ELR (cell line): ENCODE data around the gene C10orf90.

Experiments used
- DNase-seq: peaks from one replicate; pipeline ENCODE4 v3.0.0-alpha.2; 2015; ENCODE audit warnings: low read depth

C10orf90 gene

DNA sequence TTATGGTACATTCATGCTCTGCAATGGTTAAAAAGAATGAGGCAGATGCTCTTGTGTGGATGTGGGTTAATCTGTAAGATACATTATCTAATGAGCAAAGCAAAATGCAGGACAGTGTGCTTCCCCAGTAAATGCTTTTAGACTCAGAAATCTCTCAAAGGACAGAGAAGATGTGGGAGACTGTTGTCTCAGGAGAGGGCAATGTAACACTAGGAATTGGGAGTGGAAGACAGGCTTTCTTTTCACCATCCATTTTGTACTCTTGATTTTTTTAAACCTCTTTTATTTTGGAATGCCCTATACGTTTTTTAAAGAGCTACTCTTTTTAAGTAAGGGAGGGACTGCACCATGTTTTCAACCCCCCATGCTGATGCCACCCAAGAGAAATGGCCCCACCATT, 204.7 kb downstream of the C10orf90 start:
- no peak for DNase-seq

DNA sequence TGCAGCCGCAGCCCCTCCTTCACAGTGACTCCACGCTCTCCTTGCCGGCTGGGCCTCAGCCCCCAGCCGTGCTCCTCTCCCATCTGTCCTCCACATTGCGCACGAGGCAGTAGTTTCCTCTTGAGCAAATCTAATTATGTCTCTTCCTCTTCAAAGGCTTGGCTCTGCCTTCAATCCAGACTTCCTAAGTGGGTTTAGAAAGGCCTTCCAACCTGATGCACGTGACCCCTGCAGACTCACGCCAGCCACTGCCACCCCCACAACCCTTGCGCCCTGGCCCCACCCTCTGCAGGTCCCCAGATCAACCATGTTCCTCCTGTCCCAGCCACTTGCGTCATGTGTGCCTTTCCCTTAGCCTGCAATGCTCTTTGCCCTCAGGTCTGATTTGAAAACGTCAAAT, 207.2 kb downstream of the C10orf90 start:
- DNase-seq: no peak

DNA sequence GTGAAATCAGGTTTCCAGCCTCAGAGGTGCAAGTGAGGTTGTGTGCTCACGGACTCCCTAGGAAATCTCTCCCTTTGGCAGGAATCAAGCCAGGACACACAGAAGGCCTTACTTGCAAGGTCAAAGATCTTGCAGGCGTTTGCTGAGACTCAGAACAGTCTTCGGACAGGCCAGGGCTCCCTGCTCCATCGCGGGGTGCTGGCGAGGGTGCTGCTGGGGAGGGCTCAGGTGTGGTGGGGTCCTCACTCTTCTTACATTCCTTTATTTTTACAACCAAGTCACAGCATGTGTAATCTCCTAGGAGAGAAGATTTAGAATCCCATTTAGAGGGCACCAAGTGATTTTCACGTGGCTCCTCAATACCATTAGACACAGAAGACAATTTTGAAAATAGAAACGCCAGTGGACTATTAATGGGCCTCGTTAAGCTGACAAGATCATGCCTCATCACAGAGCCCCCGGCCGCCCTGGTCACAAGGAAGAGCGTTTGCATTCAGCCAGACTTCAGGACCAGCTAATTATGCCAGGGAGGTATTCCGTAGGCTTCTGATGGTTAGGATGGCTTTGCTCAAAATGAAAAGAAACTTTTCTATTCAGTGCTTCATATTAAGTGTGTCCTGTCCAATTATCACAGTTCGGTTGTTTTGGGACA, 209.1 kb downstream of the C10orf90 start:
- no peak for DNase-seq

DNA sequence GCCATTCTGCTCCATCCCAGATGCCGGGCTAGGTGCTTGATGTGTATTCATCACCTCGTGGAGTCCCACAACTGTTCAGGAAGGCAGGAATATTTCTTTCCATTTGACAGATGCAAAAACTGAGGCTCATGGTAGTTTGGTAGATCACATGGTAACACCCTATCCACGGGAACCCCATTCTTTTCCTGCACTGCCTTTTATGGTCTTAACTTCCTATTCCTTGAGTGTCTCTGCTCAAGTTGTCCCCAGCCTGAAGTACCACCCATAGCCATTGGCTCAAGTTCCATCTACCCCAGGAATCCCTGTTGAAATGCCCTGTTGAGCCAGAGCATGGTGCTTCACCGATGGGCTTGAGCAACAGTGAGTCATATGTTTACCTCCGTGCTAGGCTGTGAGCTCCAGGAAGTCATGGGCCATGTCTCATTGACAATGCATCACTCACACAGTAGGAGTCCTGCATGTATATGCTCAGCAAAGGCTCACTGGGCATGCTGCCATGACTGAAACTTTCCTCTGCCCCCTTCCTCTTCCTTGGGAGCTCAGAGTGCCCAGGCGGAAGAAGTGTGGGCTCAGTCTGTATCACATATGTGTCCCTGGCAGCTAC, 210.5 kb downstream of the C10orf90 start:
- peak; percentile 96 for DNase-seq

DNA sequence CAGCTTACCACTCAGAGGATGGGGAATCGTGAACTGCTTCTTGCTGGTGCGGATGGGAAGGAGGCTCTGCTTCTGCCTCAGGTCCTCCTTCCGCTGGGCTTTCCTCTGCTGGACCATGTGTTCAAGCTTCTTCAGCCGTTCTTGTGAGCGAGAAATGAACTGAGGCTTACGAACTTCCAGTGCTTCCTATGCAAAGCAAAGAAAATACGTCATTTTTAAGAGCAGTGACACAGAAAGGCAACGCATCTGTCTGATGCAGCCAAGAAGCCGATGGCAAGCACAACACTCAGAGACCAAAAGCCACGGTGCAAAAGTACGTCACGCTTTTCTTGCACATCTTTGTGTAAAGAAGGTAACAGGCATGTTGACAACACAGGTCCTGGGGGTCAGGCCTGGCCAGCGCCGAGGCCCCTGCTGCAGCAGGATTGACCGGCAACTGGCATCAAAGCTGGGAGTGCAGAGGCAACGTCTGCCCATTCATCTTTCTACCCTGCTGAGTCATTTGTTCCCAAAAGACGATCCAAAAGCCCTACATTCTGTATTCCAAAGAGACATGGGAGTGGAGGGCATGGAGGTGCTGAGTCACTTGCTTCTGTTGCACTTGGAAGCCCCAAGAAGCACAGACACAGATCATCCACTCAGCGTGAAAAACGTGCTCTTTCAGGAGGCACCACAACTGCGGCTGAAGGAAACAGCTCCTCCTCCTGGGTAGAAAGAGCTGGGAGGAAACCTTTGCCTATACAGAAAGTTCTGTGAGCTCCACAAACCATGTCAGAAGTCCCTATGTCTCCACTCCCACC, 211.3 kb downstream of the C10orf90 start:
- peak; percentile 42 for DNase-seq

DNA sequence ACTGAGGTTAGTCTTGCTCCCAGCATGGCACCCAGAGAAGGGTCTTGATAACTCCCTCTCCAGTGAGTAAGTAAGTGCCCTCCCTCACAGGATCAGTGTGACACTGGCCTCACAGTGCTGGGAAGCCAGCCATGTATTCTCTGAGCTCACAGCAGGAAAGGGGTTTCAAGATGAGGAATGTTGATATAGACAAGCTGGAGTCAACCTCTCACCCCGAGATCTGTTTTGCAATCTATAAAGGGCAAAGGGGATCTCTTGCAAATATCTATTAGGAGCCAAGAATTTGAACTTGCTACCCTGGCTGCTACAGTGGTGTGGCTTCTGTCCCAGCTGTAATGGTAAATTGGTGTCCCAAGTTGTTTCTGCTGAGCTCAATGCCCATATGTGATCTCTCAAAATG, 212.0 kb downstream of the C10orf90 start:
- peak; percentile 45 for DNase-seq

DNA sequence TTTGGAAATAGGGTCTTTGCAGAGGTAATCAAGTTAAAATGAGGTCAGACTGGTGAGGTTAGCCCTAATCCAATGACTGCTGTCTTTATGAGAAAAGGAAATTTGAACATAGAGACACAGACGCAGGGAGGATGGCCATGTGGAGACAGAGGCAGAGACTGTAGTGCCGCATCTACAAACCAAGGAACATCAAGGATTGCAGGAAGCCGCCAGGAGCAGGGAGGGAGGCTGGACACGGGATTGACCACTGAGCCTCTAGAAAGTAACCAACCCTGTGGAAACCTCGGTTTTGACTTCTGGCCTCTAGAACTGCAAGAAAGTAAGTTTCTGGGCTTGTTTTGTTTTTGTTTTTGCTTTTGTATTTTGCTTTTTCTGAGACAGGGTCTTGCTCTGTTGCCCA, 213.9 kb downstream of the C10orf90 start:
- DNase-seq: no peak

DNA sequence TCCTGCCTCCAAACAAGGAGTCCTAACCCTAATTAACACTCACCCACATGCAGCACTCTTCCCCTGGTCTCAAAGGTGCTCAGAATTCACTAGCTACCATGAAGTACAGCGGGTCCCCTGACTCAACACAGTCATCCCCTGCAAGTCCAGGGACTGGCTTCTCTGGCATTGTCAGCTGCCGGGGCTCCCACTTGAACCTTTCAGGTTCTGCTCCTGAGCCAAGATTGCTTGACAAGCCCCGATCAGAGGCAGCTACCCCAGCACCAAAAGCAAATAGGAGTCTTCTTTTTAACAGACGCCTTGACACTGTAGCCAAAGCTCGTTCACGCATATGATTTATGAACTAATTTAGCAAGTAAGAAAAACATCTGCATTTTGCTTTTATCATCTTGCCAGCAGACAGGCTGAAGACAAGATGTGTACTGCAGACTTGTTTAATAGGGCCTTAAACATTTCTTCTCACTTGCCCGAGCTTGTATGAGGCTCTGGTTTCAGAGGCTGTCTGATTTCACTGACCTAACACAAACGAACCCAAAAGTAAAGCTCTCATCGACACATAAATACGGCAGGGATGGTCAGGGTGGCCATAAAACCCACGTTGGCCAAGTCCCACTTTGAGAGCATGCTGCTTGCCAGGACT, 214.6 kb downstream of the C10orf90 start:
- no peak for DNase-seq

DNA sequence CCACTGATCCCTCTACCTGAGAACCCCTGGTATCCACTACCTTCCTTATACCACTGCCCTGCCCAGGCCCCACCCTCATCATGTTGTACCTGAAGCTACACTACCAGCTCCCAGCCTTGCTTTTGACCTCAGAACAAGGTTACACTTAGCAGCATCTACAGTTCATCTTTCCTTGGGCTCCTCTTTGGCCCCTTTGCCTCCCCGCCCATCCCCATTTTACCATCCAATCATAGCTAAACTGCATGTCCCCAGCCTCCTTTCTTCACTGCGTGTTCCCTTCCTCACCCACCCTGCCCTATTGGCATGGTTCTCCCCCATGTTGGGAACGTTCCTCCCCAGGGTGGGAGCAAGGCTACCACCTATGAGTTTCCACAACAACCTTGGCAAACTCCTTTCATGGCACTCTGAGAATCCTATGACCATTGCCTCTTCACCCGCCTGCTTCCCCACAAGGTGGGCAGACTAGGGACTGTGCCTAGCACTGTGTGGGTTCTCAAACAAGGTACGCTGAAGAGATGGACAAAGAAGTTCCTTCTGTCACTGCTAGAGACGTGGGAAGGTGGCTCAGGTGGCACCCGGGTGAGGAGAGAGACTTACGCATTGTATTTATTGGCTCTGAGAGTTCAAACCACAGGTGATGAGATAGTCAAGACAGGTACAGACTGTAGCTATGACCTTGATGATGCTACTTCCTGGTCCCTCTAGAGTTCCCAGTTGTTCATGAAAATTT, 215.3 kb downstream of the C10orf90 start:
- no peak for DNase-seq

DNA sequence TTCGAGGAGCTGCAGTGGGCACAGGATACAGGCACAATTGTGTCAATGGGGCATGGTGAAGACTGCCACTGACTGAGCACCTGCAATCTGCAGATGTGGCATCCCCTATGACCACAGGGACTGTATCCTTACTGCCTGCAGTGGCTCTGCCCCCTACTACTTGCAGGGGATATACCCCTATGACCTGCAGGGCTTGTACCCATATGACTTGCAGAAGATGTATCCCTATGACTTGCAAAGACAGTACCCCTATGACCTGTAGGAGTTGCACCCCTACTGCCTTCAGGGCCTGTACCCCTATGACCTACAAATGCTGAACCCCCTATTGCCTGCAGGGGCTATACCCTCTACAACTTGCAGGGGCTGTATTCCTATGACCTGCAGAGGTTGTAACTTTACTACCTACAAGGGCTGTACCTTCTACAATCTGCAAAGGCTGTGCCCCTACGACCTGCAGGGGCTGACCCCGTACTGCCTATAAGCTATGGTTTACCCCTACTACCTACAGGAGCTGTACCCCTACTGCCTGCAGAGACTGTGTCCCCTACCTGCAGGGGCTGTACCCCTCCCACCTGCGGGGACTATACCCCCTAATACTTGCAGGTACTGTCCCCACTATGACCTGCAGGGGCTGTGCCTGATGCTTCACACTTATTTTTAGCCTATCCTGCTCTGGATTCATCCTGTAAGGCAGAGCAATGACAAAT, 216.3 kb downstream of the C10orf90 start:
- no peak for DNase-seq

DNA sequence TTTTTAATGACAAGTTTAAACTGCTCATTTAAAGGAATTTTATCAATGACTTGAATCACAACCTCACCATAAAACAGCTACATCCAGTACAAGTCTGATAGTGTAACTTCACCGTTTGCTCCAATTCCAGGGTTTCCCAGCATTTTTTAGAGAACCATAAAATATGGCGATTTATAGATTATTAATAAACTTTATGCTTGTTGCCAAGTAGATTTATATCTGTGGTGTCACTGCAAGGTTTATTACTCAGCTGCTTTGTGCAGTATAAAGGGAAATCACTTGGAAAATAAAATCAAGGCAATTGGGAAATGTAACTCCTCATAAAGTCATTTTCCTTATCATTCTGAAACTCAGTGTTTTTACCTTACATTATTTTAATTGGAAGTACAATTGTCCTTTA, 218.2 kb downstream of the C10orf90 start:
- DNase-seq: no peak

DNA sequence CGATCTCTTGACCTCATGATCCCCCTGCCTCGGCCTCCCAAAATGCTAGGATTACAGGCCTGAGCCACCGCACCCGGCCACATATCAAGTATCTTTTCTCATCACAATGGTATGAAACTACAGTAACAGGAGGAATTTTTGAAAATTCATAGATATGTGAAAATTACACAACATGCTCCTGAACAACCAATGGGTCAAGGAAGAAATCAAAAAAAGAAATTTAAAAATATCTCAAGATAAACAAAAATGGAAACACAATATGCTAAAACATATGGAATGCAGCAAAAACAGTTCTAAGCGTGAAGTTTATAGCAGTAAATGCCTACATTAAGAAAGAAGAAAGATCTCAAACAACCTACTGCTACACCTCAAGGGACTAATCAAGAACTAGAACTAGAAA, 222.4 kb downstream of the C10orf90 start:
- DNase-seq: no peak

DNA sequence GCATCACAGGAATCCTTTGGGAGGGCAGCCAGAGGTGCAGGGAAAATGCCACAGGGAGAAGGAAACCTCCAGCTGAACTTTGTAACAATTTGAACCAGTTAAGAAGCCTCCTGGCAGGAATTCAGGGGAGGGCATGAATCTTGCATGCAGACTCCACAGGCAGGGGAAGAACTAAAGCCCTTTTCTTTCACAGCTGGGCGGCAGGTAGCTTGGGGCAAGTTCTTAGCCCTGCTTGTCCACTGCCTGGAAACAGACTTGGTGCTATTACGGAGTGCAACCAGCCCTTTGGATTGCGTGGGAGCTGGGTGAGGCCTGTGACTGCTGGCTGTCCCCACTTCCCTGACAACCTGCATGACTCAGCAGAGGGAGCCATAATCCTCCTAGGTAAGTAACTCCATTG, 230.6 kb downstream of the C10orf90 start:
- no peak for DNase-seq

DNA sequence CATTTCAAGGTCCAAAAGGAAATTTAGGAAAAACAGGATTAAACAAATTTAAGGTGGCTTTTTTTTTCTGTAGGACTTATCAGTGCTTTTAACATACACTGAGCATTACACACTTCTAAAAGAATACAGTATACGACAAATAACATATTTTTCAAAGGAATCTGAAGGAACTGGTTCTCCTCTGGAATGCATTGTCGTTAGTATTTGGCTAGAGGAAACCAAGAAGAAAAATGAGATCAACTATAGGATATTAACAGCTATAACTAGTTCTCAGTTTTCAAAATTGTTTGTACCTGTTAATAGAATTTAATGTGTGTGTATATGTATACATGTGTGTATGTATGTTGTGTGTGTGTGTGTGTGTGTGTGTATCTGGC, 232.1 kb downstream of the C10orf90 start:
- no peak for DNase-seq

DNA sequence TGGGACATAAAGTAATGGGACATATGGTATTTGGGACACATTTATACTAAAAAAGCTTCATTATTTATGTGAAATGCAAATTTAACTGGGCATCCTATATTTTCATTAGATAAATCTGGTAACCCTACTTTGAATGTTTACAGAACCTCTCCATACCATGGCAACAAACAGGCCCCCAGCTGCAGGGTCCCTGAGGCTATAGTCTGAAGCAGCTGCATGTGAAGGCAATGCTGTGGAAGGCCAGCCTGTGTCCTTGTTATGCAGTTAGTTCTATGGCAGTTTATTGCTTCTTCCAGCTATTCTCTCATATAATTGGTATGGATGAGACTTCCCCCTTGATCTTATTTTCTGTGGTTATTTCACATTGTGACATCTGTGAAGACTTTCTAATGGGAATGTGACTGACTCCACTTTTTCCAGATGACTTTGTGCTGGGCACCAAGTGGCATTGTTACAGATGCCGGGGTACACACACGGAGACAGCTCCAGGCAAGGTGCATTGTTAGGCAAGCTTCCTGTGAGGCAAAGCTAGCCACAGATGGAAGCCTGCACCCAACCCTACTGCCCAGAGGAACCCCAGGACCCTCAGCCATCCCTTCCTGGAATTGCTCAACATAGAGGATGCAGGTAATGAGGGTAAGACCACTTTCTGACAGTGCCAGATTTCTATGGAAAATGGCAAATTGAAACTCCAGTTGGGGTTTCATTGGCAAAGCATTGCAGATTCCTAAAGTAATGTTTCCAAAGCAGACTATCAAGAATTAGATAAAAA, 232.7 kb downstream of the C10orf90 start:
- no peak for DNase-seq

DNA sequence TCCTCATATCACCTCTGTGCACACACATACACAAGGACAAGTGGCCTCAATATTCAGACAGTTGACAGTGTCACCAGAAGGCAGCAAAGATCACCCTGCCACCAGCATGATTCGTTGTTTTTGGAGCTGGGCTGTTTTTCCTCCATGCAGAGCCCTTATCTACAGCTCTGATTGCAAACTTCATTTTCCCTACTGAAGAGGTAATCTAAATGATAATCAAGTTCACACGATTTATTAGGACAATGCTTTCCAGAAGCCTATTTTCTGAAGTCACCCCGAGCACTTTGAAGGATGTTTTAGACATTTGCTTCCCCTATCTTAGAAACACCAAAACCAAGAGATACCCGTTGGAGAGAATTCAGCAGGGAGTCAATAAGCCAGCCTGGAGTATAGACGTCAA, 236.3 kb downstream of the C10orf90 start:
- DNase-seq: no peak

DNA sequence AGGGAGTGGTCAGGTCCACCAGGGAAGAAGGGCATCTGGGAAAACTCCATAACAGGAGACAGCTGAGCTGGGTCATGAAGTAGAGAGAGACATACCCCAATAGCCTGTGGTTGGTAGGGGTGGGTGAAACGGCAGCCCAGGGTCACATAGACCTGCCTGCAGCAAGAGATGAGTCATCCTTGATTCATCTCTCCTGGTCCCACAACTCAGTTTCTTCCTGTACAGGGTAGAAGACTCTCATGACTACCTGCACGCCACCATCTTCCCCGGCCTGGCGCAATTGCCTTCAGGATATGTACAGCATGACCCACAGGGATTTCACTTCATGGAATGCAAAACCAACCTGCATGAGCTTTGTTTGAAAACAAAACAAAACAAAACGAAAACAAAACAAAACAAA, 237.1 kb downstream of the C10orf90 start:
- peak; percentile 79 for DNase-seq

DNA sequence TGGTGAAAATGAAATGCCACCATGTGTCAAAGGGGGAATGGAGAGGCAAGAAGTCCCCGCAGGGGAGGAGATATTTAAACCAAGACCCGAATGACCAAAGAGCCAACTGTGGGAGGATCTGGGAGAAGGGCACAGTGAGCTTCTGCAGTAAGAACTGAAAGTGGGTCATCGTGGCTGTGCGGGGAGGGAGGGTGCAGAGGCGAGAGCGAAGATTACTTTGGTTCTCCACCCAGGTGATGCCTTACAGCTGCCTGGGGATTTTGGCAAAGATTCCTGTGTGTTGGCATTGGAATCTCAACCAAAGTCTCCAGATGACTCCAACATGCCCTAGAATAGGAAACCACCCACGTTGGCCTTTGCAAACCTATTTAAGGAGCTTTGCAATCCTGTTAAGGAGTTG, 238.0 kb downstream of the C10orf90 start:
- no peak for DNase-seq

DNA sequence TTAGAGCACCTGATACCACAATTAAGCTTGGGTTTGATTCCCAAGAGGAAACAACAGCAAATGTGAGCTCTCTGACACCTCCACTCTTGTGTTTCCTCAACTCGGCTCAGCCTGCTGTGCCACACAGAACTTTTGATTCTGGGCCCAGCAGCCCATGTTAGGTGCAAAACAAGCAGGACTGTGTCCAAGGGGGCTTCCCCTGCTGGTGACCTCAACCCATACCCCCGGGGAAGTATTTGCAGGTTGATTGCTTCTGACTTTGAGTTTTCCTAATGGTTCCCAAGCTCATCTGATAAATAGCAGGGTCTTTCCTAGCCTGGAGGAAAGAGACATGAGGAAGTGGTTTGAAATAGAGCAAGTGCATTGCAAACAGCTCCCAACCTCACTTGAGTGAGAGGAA, 238.7 kb downstream of the C10orf90 start:
- no peak for DNase-seq

DNA sequence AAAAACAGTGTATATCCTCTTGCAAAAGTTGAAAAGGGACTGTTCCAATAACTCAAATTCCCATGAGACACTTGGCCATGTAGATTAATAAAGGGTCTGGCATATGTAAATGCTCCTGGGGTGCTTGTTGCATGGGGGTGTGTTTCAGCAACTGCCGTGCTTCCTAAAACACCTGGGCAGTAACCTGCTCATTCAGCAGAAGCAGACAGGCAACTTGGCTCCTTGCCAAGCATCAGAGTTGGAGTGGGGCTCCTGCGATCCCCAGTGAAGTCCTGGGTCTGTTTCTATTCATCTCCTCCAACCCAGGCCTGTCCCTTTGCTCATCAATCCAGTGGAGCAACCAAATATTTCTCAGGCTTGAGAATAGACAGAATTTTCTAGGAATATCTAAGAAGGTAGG, 240.0 kb downstream of the C10orf90 start:
- no peak for DNase-seq

DNA sequence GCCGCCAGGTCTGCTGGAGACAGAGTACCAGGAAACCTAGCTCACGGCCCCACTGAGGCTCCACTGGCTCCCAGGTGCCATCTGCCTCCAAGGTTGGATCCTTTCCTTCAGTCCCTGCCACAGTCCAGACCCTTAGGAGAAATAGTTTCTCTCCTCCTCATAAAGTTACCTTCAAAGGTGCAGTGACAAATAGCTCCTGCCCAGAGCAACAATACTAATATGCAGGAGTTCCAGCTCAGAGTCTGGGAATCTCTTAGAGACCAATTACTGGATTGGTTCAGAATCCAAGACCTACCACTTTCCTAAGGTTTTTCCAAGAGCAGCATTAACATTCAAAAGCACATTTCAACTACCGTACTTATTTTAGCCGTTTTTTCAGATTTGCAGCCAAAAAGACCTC, 241.2 kb downstream of the C10orf90 start:
- no peak for DNase-seq
